Fibroblast of skin of back (primary cell): ENCODE measurements around the gene ZSCAN2.

Source experiments
- DNase-seq: peaks from one replicate; pipeline ENCODE4 v3.0.0-alpha.2; 2013

ZSCAN2 gene

GRCh38 chr15:84598993-84599392 is 1.8 kb upstream of the ZSCAN2 start:
- DNase-seq = peak; percentile 54

DNA sequence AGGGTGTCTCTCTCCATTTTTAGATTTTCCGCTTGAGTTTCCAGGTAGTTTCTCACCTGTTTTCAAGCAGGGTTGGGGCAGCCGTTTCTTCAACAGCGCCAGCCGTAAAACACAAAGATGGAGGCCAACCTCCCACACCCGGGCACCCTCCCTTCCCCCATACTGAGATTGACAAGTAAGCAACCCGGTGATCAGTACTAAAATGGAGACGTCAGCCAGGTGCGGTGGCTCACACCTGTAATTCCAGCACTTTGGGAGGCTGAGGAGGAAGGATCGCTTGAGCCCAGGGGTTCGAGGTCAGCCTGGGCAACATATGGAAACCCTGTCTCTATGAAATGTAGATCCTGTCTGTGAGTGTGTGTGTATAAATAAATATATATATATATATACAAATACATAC is 903 bp upstream of the ZSCAN2 start:
- no peak for DNase-seq

GRCh38 chr15:84600331-84600686 is 500 bp upstream of the ZSCAN2 start:
- peak; percentile 85 for DNase-seq

DNA sequence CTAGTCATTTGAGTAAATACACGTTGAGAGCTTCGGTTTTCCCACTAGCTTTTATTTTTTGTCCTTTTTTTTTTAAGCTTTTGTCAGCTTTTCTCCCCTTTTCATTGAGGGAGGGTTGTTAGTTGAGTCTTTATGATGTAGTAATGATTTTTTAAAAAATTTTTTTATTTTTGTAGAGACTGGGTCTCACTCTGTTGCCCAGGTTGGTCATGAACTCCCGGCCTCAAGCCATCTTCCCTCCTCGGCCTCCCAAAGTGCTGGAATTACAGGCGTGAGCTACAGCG is 688 bp downstream of the ZSCAN2 start:
- DNase-seq = no peak

DNA sequence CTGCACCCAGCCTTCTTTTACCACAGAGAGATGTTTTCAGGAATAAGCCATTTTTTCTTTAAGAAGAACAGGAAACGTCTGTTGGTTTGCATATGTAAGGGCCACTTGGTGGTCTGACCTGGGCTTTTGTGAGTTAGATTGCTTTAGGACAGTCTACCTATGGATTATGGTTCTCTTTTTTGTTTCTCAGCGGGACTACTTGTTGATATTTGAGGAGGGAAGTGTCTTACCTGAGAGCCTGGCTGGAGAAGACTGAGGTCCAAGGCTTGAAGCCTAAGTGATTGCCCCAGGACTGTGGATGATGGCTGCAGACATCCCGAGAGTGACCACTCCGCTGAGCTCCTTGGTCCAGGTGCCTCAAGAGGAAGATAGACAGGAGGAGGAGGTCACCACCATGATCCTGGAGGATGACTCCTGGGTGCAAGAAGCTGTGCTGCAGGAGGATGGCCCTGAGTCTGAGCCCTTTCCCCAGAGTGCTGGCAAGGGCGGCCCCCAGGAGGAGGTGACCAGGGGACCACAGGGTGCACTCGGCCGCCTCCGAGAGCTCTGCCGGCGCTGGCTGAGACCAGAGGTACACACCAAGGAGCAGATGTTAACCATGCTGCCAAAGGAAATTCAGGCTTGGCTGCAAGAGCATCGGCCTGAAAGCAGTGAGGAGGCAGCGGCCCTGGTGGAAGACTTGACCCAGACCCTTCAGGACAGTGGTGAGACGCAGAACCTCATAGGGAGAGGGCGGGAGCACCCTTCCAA is 3.0 kb downstream of the ZSCAN2 start:
- DNase-seq = no peak

GRCh38 chr15:84604826-84605553 is 4.2 kb downstream of the ZSCAN2 start:
- DNase-seq = no peak

DNA sequence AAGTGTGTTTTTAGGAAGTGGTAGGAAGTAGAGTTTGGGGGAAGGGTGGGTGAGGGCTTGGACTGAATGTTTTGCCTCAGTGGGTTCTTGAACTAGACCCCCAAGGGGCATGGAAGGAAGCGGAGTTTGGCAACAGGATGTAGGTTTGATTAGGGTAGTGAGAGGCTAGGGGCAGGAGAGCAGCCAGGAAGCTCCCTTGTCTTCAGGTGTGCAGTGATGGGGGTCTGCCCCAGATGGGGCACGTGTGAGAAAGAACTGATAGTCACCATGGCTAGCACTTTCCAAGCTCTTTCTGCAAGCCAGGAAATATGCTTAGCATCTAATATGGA is 4.7 kb downstream of the ZSCAN2 start:
- no peak for DNase-seq

- no peak for DNase-seq
Measured at GRCh38 chr15:84606653-84607120, 5.9 kb downstream of the ZSCAN2 start.

DNA sequence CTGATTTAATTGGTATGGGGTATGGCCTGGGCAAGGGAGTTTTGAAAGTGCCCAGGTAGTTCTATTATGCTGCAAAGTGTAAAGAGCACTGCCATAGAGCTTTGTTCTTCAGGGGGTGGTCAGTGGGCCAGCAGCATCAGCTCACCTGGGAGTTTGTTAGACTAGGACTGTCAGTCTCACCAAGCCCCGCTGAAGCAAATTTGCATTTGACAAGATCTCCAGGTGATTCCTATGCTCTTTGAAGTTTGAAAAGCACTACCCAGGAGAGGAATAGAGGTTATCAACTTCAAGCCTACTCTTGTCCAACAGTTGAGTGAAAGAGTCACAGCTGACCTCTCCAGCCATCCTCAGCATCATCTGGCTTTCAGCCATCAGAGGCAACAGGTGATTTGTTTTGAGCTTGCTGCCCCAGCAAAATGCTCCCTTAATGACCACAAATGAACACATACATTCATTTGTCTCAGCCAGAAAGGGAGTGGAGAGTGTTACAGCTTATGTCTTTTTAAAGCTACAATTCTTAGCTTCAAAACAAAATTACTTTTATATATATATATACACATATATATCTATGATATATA is 8.0 kb downstream of the ZSCAN2 start:
- DNase-seq = no peak

- DNase-seq = no peak
Measured at GRCh38 chr15:84609818-84610525, 9.2 kb downstream of the ZSCAN2 start.

- DNase-seq = peak; percentile 39
Measured at GRCh38 chr15:84611631-84612030, 10.8 kb downstream of the ZSCAN2 start.

DNA sequence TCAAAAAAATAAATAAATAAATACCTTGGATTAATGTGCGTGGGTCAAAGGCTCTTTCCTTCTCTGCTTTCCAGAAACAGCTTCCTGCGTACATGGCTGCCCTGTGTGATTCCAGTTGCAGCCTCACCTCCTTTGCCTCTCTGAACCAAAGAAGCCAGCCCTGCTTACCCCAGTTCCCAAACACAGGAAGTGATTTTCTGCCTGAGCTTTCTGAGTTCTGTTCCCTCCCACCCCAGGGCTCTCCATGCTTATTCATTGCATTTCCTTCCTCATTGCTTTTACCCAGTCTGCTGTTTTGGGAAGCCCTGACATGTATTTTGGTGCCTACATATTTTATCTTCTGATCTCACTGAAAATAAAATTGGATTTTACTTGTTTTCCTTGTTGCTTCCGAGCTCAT is 15.4 kb downstream of the ZSCAN2 start:
- DNase-seq = no peak

GRCh38 chr15:84620626-84621025 is 19.8 kb downstream of the ZSCAN2 start:
- DNase-seq = no peak

DNA sequence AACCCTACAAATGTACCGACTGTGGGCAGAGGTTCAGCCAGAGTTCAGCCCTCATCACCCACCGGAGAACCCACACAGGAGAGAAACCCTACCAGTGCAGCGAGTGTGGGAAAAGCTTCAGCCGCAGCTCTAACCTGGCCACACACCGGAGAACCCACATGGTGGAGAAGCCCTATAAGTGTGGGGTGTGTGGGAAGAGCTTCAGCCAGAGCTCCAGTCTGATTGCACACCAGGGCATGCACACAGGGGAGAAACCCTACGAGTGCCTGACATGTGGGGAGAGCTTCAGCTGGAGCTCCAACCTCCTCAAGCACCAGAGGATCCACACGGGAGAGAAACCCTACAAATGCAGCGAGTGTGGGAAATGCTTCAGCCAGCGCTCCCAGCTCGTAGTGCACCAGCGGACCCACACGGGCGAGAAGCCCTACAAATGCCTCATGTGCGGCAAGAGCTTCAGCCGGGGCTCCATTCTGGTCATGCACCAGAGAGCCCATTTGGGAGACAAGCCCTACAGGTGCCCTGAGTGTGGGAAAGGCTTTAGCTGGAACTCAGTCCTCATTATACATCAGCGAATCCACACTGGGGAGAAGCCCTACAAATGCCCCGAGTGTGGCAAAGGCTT is 20.7 kb downstream of the ZSCAN2 start:
- DNase-seq = no peak

GRCh38 chr15:84624359-84624758 is 23.6 kb downstream of the ZSCAN2 start:
- DNase-seq = no peak

DNA sequence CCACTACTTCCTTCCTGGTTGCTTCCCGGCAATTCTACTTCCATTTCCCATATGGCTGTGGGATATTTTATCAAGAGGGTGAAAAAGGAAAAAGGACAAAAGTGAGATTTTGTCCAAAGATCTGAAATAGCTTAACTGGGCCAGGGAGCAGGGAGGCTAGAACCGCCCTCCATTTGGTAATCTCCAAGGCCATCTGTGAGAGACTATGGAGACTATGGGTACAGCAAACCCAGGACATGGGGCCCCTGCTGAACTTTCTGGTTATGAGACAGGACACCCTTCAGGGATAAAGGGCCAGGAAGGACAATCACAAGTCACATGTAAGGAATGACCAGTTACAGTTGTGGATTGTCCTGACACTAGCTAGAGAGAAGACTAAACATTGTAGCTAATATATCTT is 24.3 kb downstream of the ZSCAN2 start:
- DNase-seq = no peak

DNA sequence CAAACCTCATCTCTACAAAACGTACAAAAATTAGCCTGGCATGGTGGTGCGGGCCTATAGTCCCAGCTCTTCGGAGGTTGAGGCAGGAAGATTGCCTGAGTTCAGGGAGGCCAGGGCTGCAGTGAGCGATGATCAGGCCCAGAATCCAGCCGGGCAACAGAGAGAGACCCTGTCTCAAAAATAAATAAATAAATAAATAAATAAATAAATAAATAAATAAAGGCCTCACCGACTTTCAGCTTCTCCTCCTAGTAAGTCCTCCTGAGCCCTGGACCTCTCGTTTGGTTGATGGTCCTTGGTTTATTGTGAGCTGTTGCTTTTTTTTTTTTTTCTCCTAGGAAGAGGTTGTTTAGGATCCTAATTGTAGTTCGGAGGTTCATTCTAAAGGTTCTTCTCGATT is 28.2 kb downstream of the ZSCAN2 start:
- no peak for DNase-seq

GRCh38 chr15:84631706-84632272 is 31.0 kb downstream of the ZSCAN2 start:
- DNase-seq = peak; percentile 13

- peak; percentile 75 for DNase-seq
Measured at GRCh38 chr15:84633311-84634227, 32.8 kb downstream of the ZSCAN2 start.

GRCh38 chr15:84634228-84634837 is 33.5 kb downstream of the ZSCAN2 start:
- DNase-seq = no peak

DNA sequence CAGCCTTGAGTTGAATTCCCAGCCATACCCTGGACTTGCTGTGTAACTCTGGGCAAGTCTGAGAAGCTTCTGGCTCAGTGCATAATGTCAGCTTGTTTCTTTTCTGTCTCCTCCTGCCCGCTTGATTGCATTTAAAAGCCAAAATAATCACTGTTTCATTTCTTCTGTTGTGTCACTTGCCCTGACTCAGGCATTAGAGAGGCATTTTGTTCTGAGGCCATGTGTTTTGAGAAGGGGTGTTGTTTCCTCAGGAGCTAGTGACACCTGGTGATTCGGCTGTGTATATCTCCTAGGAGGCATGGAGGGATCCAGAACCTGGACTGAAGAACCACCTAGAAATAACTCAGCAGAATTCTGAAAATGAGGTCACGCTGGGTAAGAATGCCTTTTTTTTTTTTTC is 37.3 kb downstream of the ZSCAN2 start:
- no peak for DNase-seq
